ENCODE results near the gene IKZF3.

DNA sequence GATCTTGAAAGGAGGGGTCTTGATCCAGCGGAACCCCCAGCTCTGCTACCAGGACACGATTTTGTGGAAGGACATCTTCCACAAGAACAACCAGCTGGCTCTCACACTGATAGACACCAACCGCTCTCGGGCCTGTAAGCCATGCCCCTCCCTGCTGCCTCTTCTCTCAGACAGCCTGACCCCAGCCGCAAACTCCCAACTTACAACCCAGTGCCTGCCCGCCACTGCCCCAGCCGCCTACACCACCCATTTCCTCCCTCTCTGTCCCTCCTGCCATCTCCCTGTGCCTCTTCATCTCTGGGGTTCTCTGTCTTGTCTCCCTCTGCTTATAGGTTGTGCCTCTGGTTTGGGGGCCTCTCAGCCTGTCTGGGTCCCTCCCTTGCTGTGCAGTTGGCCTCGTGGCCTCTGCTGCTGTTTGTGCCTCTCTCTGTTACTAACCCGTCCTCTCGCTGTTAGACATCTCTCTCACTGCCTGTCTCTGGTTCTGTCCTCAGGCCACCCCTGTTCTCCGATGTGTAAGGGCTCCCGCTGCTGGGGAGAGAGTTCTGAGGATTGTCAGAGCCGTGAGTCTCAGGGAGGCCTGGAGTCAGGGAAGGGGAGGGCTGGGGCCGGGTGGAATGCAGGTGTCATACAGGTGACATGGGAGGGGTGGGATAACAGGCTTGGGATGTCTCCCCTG is 154.7 kb downstream of the IKZF3 start:
- TF ChIP-seq, protein P1, sequence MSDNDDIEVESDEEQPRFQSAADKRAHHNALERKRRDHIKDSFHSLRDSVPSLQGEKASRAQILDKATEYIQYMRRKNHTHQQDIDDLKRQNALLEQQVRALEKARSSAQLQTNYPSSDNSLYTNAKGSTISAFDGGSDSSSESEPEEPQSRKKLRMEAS (CRISPR knock-in tag; IDR thresholded peaks at IDR 0.05), result no peak
- TF ChIP-seq, protein P2, sequence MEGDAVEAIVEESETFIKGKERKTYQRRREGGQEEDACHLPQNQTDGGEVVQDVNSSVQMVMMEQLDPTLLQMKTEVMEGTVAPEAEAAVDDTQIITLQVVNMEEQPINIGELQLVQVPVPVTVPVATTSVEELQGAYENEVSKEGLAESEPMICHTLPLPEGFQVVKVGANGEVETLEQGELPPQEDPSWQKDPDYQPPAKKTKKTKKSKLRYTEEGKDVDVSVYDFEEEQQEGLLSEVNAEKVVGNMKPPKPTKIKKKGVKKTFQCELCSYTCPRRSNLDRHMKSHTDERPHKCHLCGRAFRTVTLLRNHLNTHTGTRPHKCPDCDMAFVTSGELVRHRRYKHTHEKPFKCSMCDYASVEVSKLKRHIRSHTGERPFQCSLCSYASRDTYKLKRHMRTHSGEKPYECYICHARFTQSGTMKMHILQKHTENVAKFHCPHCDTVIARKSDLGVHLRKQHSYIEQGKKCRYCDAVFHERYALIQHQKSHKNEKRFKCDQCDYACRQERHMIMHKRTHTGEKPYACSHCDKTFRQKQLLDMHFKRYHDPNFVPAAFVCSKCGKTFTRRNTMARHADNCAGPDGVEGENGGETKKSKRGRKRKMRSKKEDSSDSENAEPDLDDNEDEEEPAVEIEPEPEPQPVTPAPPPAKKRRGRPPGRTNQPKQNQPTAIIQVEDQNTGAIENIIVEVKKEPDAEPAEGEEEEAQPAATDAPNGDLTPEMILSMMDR (IDR thresholded peaks at IDR 0.05), result no peak
- no peak for TF ChIP-seq NR2C2 (CRISPR knock-in tag; IDR thresholded peaks at IDR 0.05)
- TF ChIP-seq, protein P3, sequence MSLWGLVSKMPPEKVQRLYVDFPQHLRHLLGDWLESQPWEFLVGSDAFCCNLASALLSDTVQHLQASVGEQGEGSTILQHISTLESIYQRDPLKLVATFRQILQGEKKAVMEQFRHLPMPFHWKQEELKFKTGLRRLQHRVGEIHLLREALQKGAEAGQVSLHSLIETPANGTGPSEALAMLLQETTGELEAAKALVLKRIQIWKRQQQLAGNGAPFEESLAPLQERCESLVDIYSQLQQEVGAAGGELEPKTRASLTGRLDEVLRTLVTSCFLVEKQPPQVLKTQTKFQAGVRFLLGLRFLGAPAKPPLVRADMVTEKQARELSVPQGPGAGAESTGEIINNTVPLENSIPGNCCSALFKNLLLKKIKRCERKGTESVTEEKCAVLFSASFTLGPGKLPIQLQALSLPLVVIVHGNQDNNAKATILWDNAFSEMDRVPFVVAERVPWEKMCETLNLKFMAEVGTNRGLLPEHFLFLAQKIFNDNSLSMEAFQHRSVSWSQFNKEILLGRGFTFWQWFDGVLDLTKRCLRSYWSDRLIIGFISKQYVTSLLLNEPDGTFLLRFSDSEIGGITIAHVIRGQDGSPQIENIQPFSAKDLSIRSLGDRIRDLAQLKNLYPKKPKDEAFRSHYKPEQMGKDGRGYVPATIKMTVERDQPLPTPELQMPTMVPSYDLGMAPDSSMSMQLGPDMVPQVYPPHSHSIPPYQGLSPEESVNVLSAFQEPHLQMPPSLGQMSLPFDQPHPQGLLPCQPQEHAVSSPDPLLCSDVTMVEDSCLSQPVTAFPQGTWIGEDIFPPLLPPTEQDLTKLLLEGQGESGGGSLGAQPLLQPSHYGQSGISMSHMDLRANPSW (CRISPR knock-in tag; conservative IDR thresholded peaks at IDR 0.05; ENCODE audit: low read depth), result no peak
- TF ChIP-seq SP1 (CRISPR knock-in tag; conservative IDR thresholded peaks at IDR 0.05), result no peak
- TF ChIP-seq, protein P4, sequence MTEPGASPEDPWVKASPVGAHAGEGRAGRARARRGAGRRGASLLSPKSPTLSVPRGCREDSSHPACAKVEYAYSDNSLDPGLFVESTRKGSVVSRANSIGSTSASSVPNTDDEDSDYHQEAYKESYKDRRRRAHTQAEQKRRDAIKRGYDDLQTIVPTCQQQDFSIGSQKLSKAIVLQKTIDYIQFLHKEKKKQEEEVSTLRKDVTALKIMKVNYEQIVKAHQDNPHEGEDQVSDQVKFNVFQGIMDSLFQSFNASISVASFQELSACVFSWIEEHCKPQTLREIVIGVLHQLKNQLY (CRISPR knock-in tag; IDR thresholded peaks at IDR 0.05), result no peak
- no peak for TF ChIP-seq TCF7 (CRISPR knock-in tag; IDR thresholded peaks at IDR 0.05; ENCODE audit: low read depth)
- TF ChIP-seq, protein P5, sequence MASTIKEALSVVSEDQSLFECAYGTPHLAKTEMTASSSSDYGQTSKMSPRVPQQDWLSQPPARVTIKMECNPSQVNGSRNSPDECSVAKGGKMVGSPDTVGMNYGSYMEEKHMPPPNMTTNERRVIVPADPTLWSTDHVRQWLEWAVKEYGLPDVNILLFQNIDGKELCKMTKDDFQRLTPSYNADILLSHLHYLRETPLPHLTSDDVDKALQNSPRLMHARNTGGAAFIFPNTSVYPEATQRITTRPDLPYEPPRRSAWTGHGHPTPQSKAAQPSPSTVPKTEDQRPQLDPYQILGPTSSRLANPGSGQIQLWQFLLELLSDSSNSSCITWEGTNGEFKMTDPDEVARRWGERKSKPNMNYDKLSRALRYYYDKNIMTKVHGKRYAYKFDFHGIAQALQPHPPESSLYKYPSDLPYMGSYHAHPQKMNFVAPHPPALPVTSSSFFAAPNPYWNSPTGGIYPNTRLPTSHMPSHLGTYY (CRISPR knock-in tag; IDR thresholded peaks at IDR 0.05), result no peak
- TF ChIP-seq FOXK1 (CRISPR knock-in tag; IDR thresholded peaks at IDR 0.05), result no peak
- TF ChIP-seq ESRRA (CRISPR knock-in tag; IDR thresholded peaks at IDR 0.05; ENCODE audit: borderline replicate concordance), result no peak
- TF ChIP-seq, protein P6, sequence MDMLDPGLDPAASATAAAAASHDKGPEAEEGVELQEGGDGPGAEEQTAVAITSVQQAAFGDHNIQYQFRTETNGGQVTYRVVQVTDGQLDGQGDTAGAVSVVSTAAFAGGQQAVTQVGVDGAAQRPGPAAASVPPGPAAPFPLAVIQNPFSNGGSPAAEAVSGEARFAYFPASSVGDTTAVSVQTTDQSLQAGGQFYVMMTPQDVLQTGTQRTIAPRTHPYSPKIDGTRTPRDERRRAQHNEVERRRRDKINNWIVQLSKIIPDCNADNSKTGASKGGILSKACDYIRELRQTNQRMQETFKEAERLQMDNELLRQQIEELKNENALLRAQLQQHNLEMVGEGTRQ (CRISPR knock-in tag; IDR thresholded peaks at IDR 0.05), result no peak
- TF ChIP-seq, protein P7, sequence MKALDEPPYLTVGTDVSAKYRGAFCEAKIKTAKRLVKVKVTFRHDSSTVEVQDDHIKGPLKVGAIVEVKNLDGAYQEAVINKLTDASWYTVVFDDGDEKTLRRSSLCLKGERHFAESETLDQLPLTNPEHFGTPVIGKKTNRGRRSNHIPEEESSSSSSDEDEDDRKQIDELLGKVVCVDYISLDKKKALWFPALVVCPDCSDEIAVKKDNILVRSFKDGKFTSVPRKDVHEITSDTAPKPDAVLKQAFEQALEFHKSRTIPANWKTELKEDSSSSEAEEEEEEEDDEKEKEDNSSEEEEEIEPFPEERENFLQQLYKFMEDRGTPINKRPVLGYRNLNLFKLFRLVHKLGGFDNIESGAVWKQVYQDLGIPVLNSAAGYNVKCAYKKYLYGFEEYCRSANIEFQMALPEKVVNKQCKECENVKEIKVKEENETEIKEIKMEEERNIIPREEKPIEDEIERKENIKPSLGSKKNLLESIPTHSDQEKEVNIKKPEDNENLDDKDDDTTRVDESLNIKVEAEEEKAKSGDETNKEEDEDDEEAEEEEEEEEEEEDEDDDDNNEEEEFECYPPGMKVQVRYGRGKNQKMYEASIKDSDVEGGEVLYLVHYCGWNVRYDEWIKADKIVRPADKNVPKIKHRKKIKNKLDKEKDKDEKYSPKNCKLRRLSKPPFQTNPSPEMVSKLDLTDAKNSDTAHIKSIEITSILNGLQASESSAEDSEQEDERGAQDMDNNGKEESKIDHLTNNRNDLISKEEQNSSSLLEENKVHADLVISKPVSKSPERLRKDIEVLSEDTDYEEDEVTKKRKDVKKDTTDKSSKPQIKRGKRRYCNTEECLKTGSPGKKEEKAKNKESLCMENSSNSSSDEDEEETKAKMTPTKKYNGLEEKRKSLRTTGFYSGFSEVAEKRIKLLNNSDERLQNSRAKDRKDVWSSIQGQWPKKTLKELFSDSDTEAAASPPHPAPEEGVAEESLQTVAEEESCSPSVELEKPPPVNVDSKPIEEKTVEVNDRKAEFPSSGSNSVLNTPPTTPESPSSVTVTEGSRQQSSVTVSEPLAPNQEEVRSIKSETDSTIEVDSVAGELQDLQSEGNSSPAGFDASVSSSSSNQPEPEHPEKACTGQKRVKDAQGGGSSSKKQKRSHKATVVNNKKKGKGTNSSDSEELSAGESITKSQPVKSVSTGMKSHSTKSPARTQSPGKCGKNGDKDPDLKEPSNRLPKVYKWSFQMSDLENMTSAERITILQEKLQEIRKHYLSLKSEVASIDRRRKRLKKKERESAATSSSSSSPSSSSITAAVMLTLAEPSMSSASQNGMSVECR (CRISPR knock-in tag; IDR thresholded peaks at IDR 0.05; ENCODE audit: borderline replicate concordance), result no peak
